Left lung (tissue), 10 donors: ENCODE measurements around the gene TTC39C. TPM values are rescaled to one million over a fixed set of nuclear protein-coding genes. Genes with fewer than 3 reads are reported as not detected.

Source experiments
- ATAC-seq: fragments of 200-7000 bp; cut with Tn5 transposase; one replicate; pipeline ENCODE4 v1.9.1; 2020; ENCODE audit warnings: moderate library complexity
- DNase-seq, 4 donors: peaks; one replicate each; pipeline ENCODE4 v3.0.0-alpha.2; 2013 to 2020
- H3K27ac ChIP-seq, 2 donors: fragments of 200-600 bp; sonication (generic) in 1 of 2; one replicate each; pipeline versions ENCODE4 v1.5.0 to v1.8.0; 2020 to 2021
- H3K27me3 ChIP-seq, 2 donors: fragments of 200-600 bp; sonication (generic) in 1 of 2; one replicate each; pipeline versions ENCODE4 v1.5.0 to v1.8.0; 2020 to 2021
- H3K36me3 ChIP-seq, 2 donors: fragments of 200-600 bp; sonication (generic) in 1 of 2; one replicate each; pipeline versions ENCODE4 v1.5.0 to v1.8.0; 2020 to 2021
- H3K4me1 ChIP-seq, 2 donors: fragments of 200-600 bp; one replicate each; pipeline ENCODE4 v1.8.0; 2021
- H3K4me3 ChIP-seq, 2 donors: fragments of 200-600 bp; sonication (generic) in 1 of 2; one replicate each; pipeline versions ENCODE4 v1.5.0 to v1.8.0; 2020 to 2021; ENCODE audit warnings: mild to moderate bottlenecking in 1 of 2
- H3K9me3 ChIP-seq, 2 donors: fragments of 200-600 bp; sonication (generic) in 1 of 2; one replicate each; pipeline versions ENCODE4 v1.5.0 to v1.8.0; 2020 to 2021
- intact Hi-C, 2 donors: fragments of 100-400 bp; cut with DNase I; formaldehyde crosslinking; loops; one replicate each; pipeline versions ENCODE4 v1.11.2 to v1.14.2; 2022
- polyA plus RNA-seq, 6 donors: library from polyadenylated mRNA; unstranded; fragments of 120-200 nt; gene quantifications; one replicate each; pipeline ENCODE4 v1.2.1, GENCODE V29; 2013; ENCODE audit not compliant: insufficient read length in 6 of 6
- total RNA-seq, 2 donors: library from RNA; stranded (reverse); fragmentation: NEBNext Ultra II Directional; extraction: Animal tissue kit (Norgen Biotek cat#: 25700); gene quantifications; one replicate each; pipeline ENCODE4 v1.2.1, GENCODE V29; 2021
- TF ChIP-seq, protein P1 (sequence below), 2 donors: fragments of 200-600 bp; sonication (generic) in 1 of 2; IDR thresholded peaks; one replicate each; pipeline versions ENCODE4 v1.5.0 to v1.8.0; 2021; ENCODE audit warnings: antibody characterized with exemption in 2 of 2
- donor health status: DM: no; HTN: yes; CAD: no.
- donor health status: DM: no; HTN: no; CAD: no.

TTC39C gene
- total and polyA plus RNA-seq, 8 donors = 12.0 to 19.3 (median 15.1) TPM

DNA sequence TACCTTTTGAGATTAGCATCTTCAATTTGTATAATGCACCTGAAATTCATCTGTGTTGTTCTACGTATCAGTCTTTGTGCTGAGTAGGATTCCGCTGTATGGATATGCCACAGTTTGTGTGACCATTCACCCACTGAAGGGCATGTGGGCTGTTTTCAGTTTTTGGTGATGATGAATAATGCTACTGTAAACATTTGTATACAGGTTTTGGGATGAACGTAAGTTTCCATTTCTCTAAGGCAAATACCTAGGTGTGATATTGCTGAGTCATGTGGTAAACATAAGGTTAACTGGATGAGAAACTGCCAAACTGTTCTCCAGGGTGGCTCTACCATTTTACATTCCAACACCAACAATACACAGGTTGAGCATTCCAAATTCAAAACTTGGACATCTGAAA, 159.4 kb downstream of the TTC39C start:
- Histone ChIP-seq H3K9me3 (no peaks in the 10 kb centered on the region), H3K27ac (no peak overlapping the region), H3K27me3 (no peaks in the 10 kb centered on the region), H3K4me3 (no peak overlapping the region), H3K36me3 (peaks cover 0 to 14% of the 10 kb centered on the region in 2 donors), H3K4me1 (no peaks in the 10 kb centered on the region)
- ATAC-seq (no peak), DNase-seq (no peak)
- intact Hi-C loops = no loop called here
- TF ChIP-seq, protein P1, sequence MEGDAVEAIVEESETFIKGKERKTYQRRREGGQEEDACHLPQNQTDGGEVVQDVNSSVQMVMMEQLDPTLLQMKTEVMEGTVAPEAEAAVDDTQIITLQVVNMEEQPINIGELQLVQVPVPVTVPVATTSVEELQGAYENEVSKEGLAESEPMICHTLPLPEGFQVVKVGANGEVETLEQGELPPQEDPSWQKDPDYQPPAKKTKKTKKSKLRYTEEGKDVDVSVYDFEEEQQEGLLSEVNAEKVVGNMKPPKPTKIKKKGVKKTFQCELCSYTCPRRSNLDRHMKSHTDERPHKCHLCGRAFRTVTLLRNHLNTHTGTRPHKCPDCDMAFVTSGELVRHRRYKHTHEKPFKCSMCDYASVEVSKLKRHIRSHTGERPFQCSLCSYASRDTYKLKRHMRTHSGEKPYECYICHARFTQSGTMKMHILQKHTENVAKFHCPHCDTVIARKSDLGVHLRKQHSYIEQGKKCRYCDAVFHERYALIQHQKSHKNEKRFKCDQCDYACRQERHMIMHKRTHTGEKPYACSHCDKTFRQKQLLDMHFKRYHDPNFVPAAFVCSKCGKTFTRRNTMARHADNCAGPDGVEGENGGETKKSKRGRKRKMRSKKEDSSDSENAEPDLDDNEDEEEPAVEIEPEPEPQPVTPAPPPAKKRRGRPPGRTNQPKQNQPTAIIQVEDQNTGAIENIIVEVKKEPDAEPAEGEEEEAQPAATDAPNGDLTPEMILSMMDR (IDR thresholded peaks at IDR 0.05) = no peak

DNA sequence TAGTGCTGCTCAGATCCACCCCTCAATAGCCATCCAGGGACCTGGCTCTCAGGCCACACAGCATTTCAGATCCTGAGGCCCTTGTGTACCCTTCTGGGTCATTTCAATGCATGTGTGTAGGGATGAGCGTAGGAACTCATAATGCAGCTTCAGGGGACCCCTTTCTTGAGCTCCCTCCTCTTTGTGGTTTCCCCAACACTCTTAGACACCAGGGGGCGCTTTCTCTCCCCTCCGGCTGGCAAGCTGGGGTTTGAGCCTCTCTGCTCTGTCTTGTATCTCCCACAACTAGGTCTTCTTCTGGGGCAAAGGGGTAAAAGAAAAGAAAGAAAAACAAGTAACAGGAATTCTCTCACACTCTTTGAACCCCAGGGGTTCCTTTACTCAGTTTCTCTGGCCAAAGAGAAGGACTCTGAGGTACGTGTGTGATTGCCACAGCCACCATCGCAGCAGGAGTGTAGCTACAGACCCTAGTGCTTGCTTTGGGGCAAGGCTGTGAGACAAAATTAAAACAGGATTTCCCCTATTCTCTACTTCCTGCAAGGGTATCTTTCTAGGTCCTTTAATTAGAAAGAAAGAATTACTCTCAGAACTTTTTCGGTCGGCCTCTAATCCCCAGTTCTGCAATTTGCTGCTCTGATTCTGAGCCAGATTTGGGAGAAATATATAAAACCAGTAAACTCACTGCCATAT, 162.3 kb downstream of the TTC39C start:
- Histone ChIP-seq H3K27ac (no peak overlapping the region), H3K9me3 (no peaks in the 10 kb centered on the region), H3K4me1 (no peaks in the 10 kb centered on the region), H3K36me3 (peaks cover 0 to 16% of the 10 kb centered on the region in 2 donors), H3K4me3 (no peak overlapping the region), H3K27me3 (no peaks in the 10 kb centered on the region)
- intact Hi-C loops = no loop called here
- peak in 3 of 4 donors; percentile 31 to 60 (median 35) for DNase-seq
- TF ChIP-seq, protein P1 (IDR thresholded peaks at IDR 0.05) = peak; percentile 53 to 65
- peak; percentile 86 for ATAC-seq

DNA sequence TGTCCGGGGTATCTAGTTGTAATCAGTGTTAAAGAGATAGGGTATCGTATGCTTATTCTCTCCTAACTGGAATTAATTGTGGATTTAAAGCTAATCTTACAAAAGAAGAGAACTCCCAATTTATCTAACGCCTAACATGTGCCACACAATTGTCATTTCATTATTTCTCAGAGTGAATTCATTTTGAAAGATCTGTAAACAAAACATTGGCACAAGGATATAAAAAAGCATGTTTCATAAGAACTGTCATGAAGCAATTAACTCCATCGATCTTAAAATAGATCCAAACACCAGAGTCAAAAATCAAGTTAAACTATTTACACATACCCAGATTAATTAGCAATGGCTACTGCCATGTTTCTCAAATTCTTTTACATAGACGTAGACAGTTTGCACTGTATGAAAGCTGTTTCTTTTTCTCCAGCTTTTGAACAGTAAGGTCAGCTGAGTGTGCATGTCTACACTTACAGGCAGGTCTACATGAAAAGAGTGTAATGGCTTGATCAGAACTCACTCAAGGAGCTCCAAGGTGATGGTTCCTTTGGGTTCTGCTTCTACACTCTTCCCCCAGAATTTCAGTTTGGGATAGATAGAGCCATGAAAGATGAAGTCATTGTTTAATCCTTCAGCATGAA, 163.1 kb downstream of the TTC39C start:
- no peak for ATAC-seq
- TF ChIP-seq, protein P1 (IDR thresholded peaks at IDR 0.05) = no peak
- no peak overlapping the region for H3K4me3 ChIP-seq
- H3K27me3 ChIP-seq = no peaks in the 10 kb centered on the region
- H3K27ac ChIP-seq = no peak overlapping the region
- peaks cover 0 to 16% of the 10 kb centered on the region in 2 donors for H3K36me3 ChIP-seq
- no peaks in the 10 kb centered on the region for H3K9me3 ChIP-seq
- H3K4me1 ChIP-seq = no peaks in the 10 kb centered on the region
- no peak for DNase-seq
- intact Hi-C loops = no loop called here

DNA sequence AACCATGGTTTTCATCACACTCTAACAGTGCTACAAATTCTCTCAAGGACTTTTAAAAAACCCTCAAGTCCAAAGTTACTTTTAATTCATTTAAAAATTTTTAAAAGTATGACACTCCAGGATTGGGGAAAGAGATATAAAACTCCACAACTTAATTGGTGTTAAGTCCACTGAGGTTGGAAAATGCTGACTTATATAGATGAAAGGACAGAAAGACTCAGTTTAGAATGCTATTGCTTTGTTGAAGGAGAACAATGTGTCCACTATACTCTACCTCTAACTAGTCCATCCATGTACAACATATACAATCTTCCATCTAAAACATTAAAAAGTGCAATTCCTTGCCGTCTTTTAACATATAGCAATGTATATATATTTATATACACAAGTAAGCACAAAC, 165.5 kb downstream of the TTC39C start:
- intact Hi-C loops = no loop called here
- Histone ChIP-seq H3K27me3 (no peaks in the 10 kb centered on the region), H3K4me1 (no peaks in the 10 kb centered on the region), H3K27ac (no peak overlapping the region), H3K4me3 (no peak overlapping the region), H3K36me3 (peaks cover 0 to 6% of the 10 kb centered on the region in 2 donors), H3K9me3 (no peaks in the 10 kb centered on the region)
- TF ChIP-seq, protein P1 (IDR thresholded peaks at IDR 0.05) = no peak
- no peak for ATAC-seq
- no peak for DNase-seq

DNA sequence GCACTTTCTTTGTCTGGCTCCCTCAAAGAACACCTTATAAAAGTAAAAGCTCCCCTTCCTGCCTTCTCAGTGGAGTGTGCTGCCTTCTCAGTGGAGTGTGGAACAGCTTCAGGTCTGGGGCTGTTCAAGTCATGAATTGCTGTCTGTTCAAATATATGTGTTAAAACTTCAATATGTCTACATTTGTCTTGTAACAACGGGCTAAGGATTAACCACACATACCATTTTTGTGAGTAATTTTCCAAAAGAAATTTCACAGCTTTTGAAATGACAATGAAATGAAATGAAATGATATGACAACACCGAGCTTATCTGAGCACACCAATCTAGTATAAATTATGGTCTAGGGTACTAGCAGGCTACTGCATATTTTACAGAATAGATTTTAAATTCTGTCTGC, 167.3 kb downstream of the TTC39C start:
- DNase-seq (no peak), ATAC-seq (no peak)
- TF ChIP-seq, protein P1 (IDR thresholded peaks at IDR 0.05) = no peak
- H3K36me3 ChIP-seq = peaks cover 0 to 6% of the 10 kb centered on the region in 2 donors
- no peaks in the 10 kb centered on the region for H3K9me3 ChIP-seq
- no peak overlapping the region for H3K4me3 ChIP-seq
- no peak overlapping the region for H3K27ac ChIP-seq
- intact Hi-C loops = no loop called here
- H3K27me3 ChIP-seq = no peaks in the 10 kb centered on the region
- H3K4me1 ChIP-seq = peaks cover 0 to under 1% of the 10 kb centered on the region in 2 donors
